HG02610 (cell line): ENCODE measurements around the gene DET1.
"Not testable (repeated sequence)": the region's sequence is repeated elsewhere in the genome, so short reads cannot be mapped to it uniquely, and the experiment has no call there.

Experiments used
- ATAC-seq: cut with Tn5 transposase; IDR thresholded peaks from one replicate; pipeline ENCODE4 v1.9.1; 2021; ENCODE audit warnings: mild to moderate bottlenecking, moderate library complexity; ENCODE audit not compliant: unreplicated experiment

The DET1 gene

GRCh38 chr15:88498996-88499395 lies 47.5 kb downstream of the DET1 start:
- no peak for ATAC-seq

GRCh38 chr15:88497109-88497765 lies 49.2 kb downstream of the DET1 start:
- no peak for ATAC-seq

- no peak for ATAC-seq
Observed at GRCh38 chr15:88493844-88494243, 52.6 kb downstream of the DET1 start.

GRCh38 chr15:88491158-88491557 lies 55.3 kb downstream of the DET1 start:
- ATAC-seq = no peak

GRCh38 chr15:88490036-88490435 lies 56.4 kb downstream of the DET1 start:
- ATAC-seq = no peak

- no peak for ATAC-seq
Observed at GRCh38 chr15:88489321-88489720, 57.2 kb downstream of the DET1 start.

- no peak for ATAC-seq
Observed at GRCh38 chr15:88487796-88488523, 58.5 kb downstream of the DET1 start.

- ATAC-seq = no peak
Observed at GRCh38 chr15:88487178-88487795, 59.2 kb downstream of the DET1 start.

- no peak for ATAC-seq
Observed at GRCh38 chr15:88484682-88485331, 61.7 kb downstream of the DET1 start.

- no peak for ATAC-seq
Observed at GRCh38 chr15:88482263-88482662, 64.2 kb downstream of the DET1 start.

- ATAC-seq = no peak
Observed at GRCh38 chr15:88480981-88481380, 65.5 kb downstream of the DET1 start.

- ATAC-seq = no peak
Observed at GRCh38 chr15:88479169-88479568, 67.3 kb downstream of the DET1 start.

GRCh38 chr15:88477904-88478303 lies 68.6 kb downstream of the DET1 start:
- no peak for ATAC-seq

GRCh38 chr15:88477126-88477525 lies 69.4 kb downstream of the DET1 start:
- no peak for ATAC-seq

- ATAC-seq = no peak
Observed at GRCh38 chr15:88476635-88477060, 69.8 kb downstream of the DET1 start.

- ATAC-seq = not testable (repeated sequence)
Observed at GRCh38 chr15:88473661-88474293, 72.7 kb downstream of the DET1 start.

GRCh38 chr15:88472225-88472624 lies 74.3 kb downstream of the DET1 start:
- peak; percentile 51 for ATAC-seq

- no peak for ATAC-seq
Observed at GRCh38 chr15:88470625-88471372, 75.7 kb downstream of the DET1 start.

GRCh38 chr15:88469321-88469720 lies 77.2 kb downstream of the DET1 start:
- ATAC-seq = no peak

- ATAC-seq = not testable (repeated sequence)
Observed at GRCh38 chr15:88468721-88469120, 77.8 kb downstream of the DET1 start.
